ENCODE results near the gene TRPM4. TPM values are rescaled to one million over a fixed set of nuclear protein-coding genes. Genes with fewer than 3 reads are reported as not detected.
"Not testable (repeated sequence)": the region's sequence is repeated elsewhere in the genome, so short reads cannot be mapped to it uniquely, and the experiment has no call there.

Gene TRPM4
- total and polyA plus RNA-seq, 9 donors: 13.1 to 52.5 (median 33.8) TPM

- H3K4me3 ChIP-seq (ENCODE audit: low read length): peak overlapping the region; percentile 89
- peaks cover 34% of the 10 kb centered on the region for H3K4me1 ChIP-seq (ENCODE audit: control insufficient read depth, insufficient read depth, low read length)
- H3K9me3 ChIP-seq (replicated peaks; ENCODE audit: control insufficient read depth, low read depth, low read length): no peaks in the 10 kb centered on the region
- peaks cover 13% of the 10 kb centered on the region for H3K27me3 ChIP-seq (ENCODE audit: control insufficient read depth, insufficient read depth, low read length)
- H3K36me3 ChIP-seq (ENCODE audit: control insufficient read depth, insufficient read depth, low read length): peaks cover 4% of the 10 kb centered on the region
- H3K27ac ChIP-seq (ENCODE audit: low read length): peak overlapping the region; percentile 95
- DNase-seq: no peak
- 71% methylated on average over 23 of the region's 26 CpGs for WGBS (ENCODE audit: insufficient coverage)
Measured at GRCh38 chr19:49117677-49118564, 39.7 kb upstream of the TRPM4 start.

GRCh38 chr19:49118565-49119410 lies 38.8 kb upstream of the TRPM4 start, which contains the start of gene C19orf73:
TSS of gene C19orf73 (minus strand) at chr19:49119143. CDS start at chr19:49119022, 121 bp downstream.
- Histone ChIP-seq H3K4me1 (ENCODE audit: control insufficient read depth, insufficient read depth, low read length) (peaks cover 27% of the 10 kb centered on the region), H3K4me3 (ENCODE audit: low read length) (peak within 1 kb of the TSS; percentile 89), H3K9me3 (replicated peaks; ENCODE audit: control insufficient read depth, low read depth, low read length) (no peaks in the 10 kb centered on the region), H3K36me3 (ENCODE audit: control insufficient read depth, insufficient read depth, low read length) (peaks cover 4% of the 10 kb centered on the region), H3K27ac (ENCODE audit: low read length) (peak within 1 kb of the TSS; percentile 95), H3K27me3 (ENCODE audit: control insufficient read depth, insufficient read depth, low read length) (peaks cover 13% of the 10 kb centered on the region)
- 1% methylated on average over 74 of the region's 85 CpGs for WGBS (ENCODE audit: insufficient coverage)
- peak; percentile 97 for DNase-seq

- Histone ChIP-seq H3K4me1 (ENCODE audit: control insufficient read depth, insufficient read depth, low read length) (peaks cover 25% of the 10 kb centered on the region), H3K27ac (ENCODE audit: low read length) (peak within 1 kb of the TSS; percentile 95), H3K4me3 (ENCODE audit: low read length) (peak within 1 kb of the TSS; percentile 89), H3K9me3 (replicated peaks; ENCODE audit: control insufficient read depth, low read depth, low read length) (no peaks in the 10 kb centered on the region), H3K36me3 (ENCODE audit: control insufficient read depth, insufficient read depth, low read length) (peaks cover 4% of the 10 kb centered on the region), H3K27me3 (ENCODE audit: control insufficient read depth, insufficient read depth, low read length) (peaks cover 13% of the 10 kb centered on the region)
- WGBS (ENCODE audit: insufficient coverage): under 1% methylated on average over 79 of the region's 90 CpGs
- peak; percentile 76 for DNase-seq
Measured at GRCh38 chr19:49119411-49120324, 37.9 kb upstream of the TRPM4 start, which contains the start of gene PPFIA3. TSS of gene PPFIA3 (plus strand) at chr19:49119544. CDS start at chr19:49127874, 8,330 bp downstream.

- no peak for DNase-seq
- WGBS (ENCODE audit: insufficient coverage): 7% methylated on average over 16 of the region's 16 CpGs
- H3K36me3 ChIP-seq (ENCODE audit: control insufficient read depth, insufficient read depth, low read length): peaks cover 4% of the 10 kb centered on the region
- H3K27ac ChIP-seq (ENCODE audit: low read length): no peak overlapping the region
- H3K4me3 ChIP-seq (ENCODE audit: low read length): no peak overlapping the region
- H3K4me1 ChIP-seq (ENCODE audit: control insufficient read depth, insufficient read depth, low read length): peaks cover 25% of the 10 kb centered on the region
- H3K27me3 ChIP-seq (ENCODE audit: control insufficient read depth, insufficient read depth, low read length): peaks cover 15% of the 10 kb centered on the region
- no peaks in the 10 kb centered on the region for H3K9me3 ChIP-seq (replicated peaks; ENCODE audit: control insufficient read depth, low read depth, low read length)
Measured at GRCh38 chr19:49120325-49120683, 37.3 kb upstream of the TRPM4 start.

GRCh38 chr19:49120868-49121267 lies 36.7 kb upstream of the TRPM4 start:
- DNase-seq: no peak
- Histone ChIP-seq H3K4me1 (ENCODE audit: control insufficient read depth, insufficient read depth, low read length) (peaks cover 27% of the 10 kb centered on the region), H3K4me3 (ENCODE audit: low read length) (no peak overlapping the region), H3K36me3 (ENCODE audit: control insufficient read depth, insufficient read depth, low read length) (peaks cover 4% of the 10 kb centered on the region), H3K9me3 (replicated peaks; ENCODE audit: control insufficient read depth, low read depth, low read length) (no peaks in the 10 kb centered on the region), H3K27me3 (ENCODE audit: control insufficient read depth, insufficient read depth, low read length) (peaks cover 15% of the 10 kb centered on the region), H3K27ac (ENCODE audit: low read length) (no peak overlapping the region)
- WGBS (ENCODE audit: insufficient coverage): 80% methylated on average over 1 of the region's 2 CpGs

- H3K27me3 ChIP-seq (ENCODE audit: control insufficient read depth, insufficient read depth, low read length): peaks cover 15% of the 10 kb centered on the region
Measured at GRCh38 chr19:49121841-49122240, 35.8 kb upstream of the TRPM4 start.

GRCh38 chr19:49123285-49123684 lies 34.3 kb upstream of the TRPM4 start:
- not testable (repeated sequence) for DNase-seq; H3K27ac ChIP-seq (ENCODE audit: low read length); H3K9me3 ChIP-seq (replicated peaks; ENCODE audit: control insufficient read depth, low read depth, low read length); H3K36me3 ChIP-seq (ENCODE audit: control insufficient read depth, insufficient read depth, low read length); H3K4me3 ChIP-seq (ENCODE audit: low read length)
- Histone ChIP-seq H3K27me3 (ENCODE audit: control insufficient read depth, insufficient read depth, low read length) (peaks cover 15% of the 10 kb centered on the region), H3K4me1 (ENCODE audit: control insufficient read depth, insufficient read depth, low read length) (peaks cover 25% of the 10 kb centered on the region)
- 83% methylated on average over 11 of the region's 11 CpGs for WGBS (ENCODE audit: insufficient coverage)

More at GRCh38 chr19:49121841-49122240, 35.8 kb upstream of the TRPM4 start:
- H3K4me3 ChIP-seq (ENCODE audit: low read length); H3K9me3 ChIP-seq (replicated peaks; ENCODE audit: control insufficient read depth, low read depth, low read length); H3K27ac ChIP-seq (ENCODE audit: low read length); DNase-seq; H3K36me3 ChIP-seq (ENCODE audit: control insufficient read depth, insufficient read depth, low read length): not testable (repeated sequence)
- H3K4me1 ChIP-seq (ENCODE audit: control insufficient read depth, insufficient read depth, low read length): peaks cover 27% of the 10 kb centered on the region
- WGBS (ENCODE audit: insufficient coverage): 78% methylated on average over 5 of the region's 10 CpGs

- DNase-seq: peak; percentile 67
- no peak overlapping the region for H3K4me3 ChIP-seq (ENCODE audit: low read length)
Measured at GRCh38 chr19:49125025-49125731, 32.4 kb upstream of the TRPM4 start.

GRCh38 chr19:49126575-49126974 lies 31.0 kb upstream of the TRPM4 start:
- Histone ChIP-seq H3K27me3 (ENCODE audit: control insufficient read depth, insufficient read depth, low read length) (peaks cover 2% of the 10 kb centered on the region), H3K9me3 (replicated peaks; ENCODE audit: control insufficient read depth, low read depth, low read length) (no peaks in the 10 kb centered on the region), H3K4me1 (ENCODE audit: control insufficient read depth, insufficient read depth, low read length) (peaks cover 25% of the 10 kb centered on the region), H3K27ac (ENCODE audit: low read length) (no peak overlapping the region), H3K36me3 (ENCODE audit: control insufficient read depth, insufficient read depth, low read length) (no peaks in the 10 kb centered on the region), H3K4me3 (ENCODE audit: low read length) (no peak overlapping the region)
- no peak for DNase-seq
- no CpG with 5 or more reads among the region's 4 CpGs for WGBS (ENCODE audit: insufficient coverage)

More at GRCh38 chr19:49125025-49125731, 32.4 kb upstream of the TRPM4 start:
- no peak overlapping the region for H3K27ac ChIP-seq (ENCODE audit: low read length)
- peaks cover 25% of the 10 kb centered on the region for H3K4me1 ChIP-seq (ENCODE audit: control insufficient read depth, insufficient read depth, low read length)
- no peaks in the 10 kb centered on the region for H3K9me3 ChIP-seq (replicated peaks; ENCODE audit: control insufficient read depth, low read depth, low read length)
- no peaks in the 10 kb centered on the region for H3K36me3 ChIP-seq (ENCODE audit: control insufficient read depth, insufficient read depth, low read length)
- WGBS (ENCODE audit: insufficient coverage): 19% methylated on average over 16 of the region's 23 CpGs
- peaks cover 11% of the 10 kb centered on the region for H3K27me3 ChIP-seq (ENCODE audit: control insufficient read depth, insufficient read depth, low read length)
